DOHH2 (cell line): ENCODE measurements around the gene NHP2.

Source experiments
- EZH2phosphoT487 ChIP-seq: fragments of 200-600 bp; sonication (generic); IDR thresholded peaks from 2 replicates; pipeline ENCODE4 v1.6.1; 2017; ENCODE audit warnings: borderline replicate concordance, mild to moderate bottlenecking, antibody characterized with exemption, low read length, moderate library complexity, mixed read lengths
- TF ChIP-seq, protein P1 (sequence below): fragments of 200-600 bp; sonication (generic); IDR thresholded peaks from one replicate; pipeline ENCODE4 v1.5.1; 2014; ENCODE audit warnings: antibody characterized with exemption, mild to moderate bottlenecking, low read depth, low read length; ENCODE audit not compliant: poor library complexity, severe bottlenecking

- TF ChIP-seq, protein P1, sequence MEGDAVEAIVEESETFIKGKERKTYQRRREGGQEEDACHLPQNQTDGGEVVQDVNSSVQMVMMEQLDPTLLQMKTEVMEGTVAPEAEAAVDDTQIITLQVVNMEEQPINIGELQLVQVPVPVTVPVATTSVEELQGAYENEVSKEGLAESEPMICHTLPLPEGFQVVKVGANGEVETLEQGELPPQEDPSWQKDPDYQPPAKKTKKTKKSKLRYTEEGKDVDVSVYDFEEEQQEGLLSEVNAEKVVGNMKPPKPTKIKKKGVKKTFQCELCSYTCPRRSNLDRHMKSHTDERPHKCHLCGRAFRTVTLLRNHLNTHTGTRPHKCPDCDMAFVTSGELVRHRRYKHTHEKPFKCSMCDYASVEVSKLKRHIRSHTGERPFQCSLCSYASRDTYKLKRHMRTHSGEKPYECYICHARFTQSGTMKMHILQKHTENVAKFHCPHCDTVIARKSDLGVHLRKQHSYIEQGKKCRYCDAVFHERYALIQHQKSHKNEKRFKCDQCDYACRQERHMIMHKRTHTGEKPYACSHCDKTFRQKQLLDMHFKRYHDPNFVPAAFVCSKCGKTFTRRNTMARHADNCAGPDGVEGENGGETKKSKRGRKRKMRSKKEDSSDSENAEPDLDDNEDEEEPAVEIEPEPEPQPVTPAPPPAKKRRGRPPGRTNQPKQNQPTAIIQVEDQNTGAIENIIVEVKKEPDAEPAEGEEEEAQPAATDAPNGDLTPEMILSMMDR, result no peak
- TF ChIP-seq EZH2phosphoT487, result no peak
Measured at GRCh38 chr5:178147406-178147805, 6.3 kb downstream of the NHP2 start.
